ENCODE measurements around the gene HSPA12A. TPM values are rescaled to one million over a fixed set of nuclear protein-coding genes. Genes with fewer than 3 reads are reported as not detected.

The HSPA12A gene
- total RNA-seq, 2 donors from 2014 or later = 0.72 to 0.74 TPM

DNA sequence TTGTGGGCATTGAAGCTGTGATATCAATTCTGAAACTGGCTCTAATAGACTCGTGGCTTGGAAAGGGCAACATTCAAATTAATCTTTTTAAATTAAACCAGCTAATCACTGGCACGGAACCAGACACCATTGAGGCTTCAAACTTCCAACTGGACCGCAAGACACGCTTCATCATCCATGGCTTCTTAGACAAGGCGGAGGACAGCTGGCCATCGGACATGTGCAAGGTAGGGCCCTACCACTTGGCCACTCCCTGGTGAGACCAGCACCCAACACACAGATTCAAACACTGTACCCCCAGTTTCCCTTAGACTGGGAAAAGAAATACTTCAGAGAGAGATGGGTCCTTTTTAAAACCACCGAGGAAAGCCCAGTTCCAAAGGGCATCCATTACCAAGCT is 116.5 kb downstream of the HSPA12A start:
- Mint-ChIP-seq H3K27me3 (ENCODE audit: low read depth) (peaks cover 45% of the 10 kb centered on the region), H3K36me3 (ENCODE audit: insufficient read depth in 2 of 2) (no peaks in the 10 kb centered on the region)
- no peak for ATAC-seq (replicated peaks in 1 of 2)

DNA sequence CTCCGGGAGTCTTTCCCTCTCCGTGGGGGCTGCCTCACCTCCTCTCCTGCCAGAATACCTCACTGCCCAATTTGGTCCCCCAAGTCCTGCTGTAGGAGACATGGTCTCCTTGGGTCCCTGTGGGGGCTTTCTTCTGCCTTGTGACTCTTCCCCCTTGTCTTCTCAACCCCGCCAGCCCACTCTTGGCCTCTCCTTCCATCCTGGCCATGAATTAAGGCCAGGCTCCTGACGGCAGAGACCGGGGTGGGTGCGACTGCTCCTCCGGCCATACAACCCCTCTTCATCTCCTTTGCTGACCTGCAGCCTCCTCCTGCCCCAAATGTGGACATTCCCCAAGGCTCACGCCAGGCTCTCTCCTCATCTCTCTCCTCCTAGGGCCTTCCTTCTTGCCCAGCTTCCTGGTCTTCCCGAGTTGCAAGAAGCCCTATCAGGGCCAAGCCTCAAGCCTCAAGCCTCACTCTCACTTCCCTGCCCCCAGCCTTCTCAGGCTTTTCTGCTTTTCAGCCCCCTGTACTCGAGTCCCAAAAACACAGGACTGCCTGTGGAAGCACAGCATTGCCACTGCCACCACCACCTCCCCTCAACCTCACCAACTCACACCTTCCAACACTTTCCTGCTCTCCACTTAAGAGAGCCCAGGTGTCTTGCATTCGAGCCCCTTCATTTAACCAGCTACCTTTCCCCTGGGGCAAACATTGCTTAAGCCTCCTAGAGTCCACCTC is 120.3 kb downstream of the HSPA12A start:
- no peak for DNase-seq
- no peaks in the 10 kb centered on the region for H3K9me3 Mint-ChIP-seq
- no peaks in the 10 kb centered on the region for H3K4me1 Mint-ChIP-seq (ENCODE audit: low read depth)
- no peak for ATAC-seq (replicated peaks in 1 of 2)
- H3K27me3 Mint-ChIP-seq (ENCODE audit: low read depth) = peaks cover 30% of the 10 kb centered on the region
- no peak overlapping the region for H3K27ac Mint-ChIP-seq
- no peak overlapping the region for H3K4me3 Mint-ChIP-seq
- no peaks in the 10 kb centered on the region for H3K36me3 Mint-ChIP-seq (ENCODE audit: insufficient read depth in 2 of 2)

More for the DNA sequence above, 116.5 kb downstream of the HSPA12A start:
- no peak for DNase-seq
- Mint-ChIP-seq H3K4me1 (ENCODE audit: low read depth) (no peaks in the 10 kb centered on the region), H3K4me3 (no peak overlapping the region), H3K27ac (no peak overlapping the region), H3K9me3 (no peaks in the 10 kb centered on the region)

DNA sequence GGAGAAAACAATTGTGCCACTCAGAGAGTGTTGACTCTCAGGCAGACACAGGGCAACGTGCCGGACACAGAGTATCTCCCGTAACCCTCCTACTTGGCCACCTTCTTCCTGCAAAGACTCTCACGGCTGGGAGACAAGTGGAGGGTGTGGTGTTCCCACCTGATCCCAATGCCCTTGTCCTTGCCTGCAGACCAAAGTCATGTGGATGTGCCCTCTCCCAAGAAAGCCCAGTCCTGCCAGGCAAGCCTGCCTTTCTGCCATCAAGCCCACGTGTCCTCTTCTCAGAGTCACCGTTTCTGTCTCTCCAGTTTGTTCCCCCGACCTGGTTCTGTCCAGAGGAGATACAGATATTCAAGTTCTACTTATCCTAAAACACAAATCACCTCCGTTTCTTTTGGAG is 120.9 kb downstream of the HSPA12A start:
- DNase-seq = no peak
- Mint-ChIP-seq H3K4me1 (ENCODE audit: low read depth) (no peaks in the 10 kb centered on the region), H3K36me3 (ENCODE audit: insufficient read depth in 2 of 2) (no peaks in the 10 kb centered on the region), H3K9me3 (no peaks in the 10 kb centered on the region), H3K27ac (no peak overlapping the region), H3K27me3 (ENCODE audit: low read depth) (peaks cover 24% of the 10 kb centered on the region), H3K4me3 (no peak overlapping the region)
- no peak for ATAC-seq (replicated peaks in 1 of 2)

Other genes with a start within 250 kb of the HSPA12A start
- gene PNLIP, start 196.6 kb downstream of the HSPA12A start, total RNA-seq = not detected
- not detected for gene PNLIPRP1, start 151.6 kb downstream of the HSPA12A start, total RNA-seq
- not detected for gene PNLIPRP2, start 121.6 kb downstream of the HSPA12A start, total RNA-seq
- not detected for gene ENO4, start 106.9 kb upstream of the HSPA12A start, total RNA-seq

Measured in activated T-cell treated with anti-CD3 and anti-CD28 coated beads, Interleukin-2, amount 50 U/mL, for 72 hours (primary cell).